ENCODE results near the gene SLC2A2. TPM values are rescaled to one million over a fixed set of nuclear protein-coding genes. Genes with fewer than 3 reads are reported as not detected.

SLC2A2 gene
- total RNA-seq, 1 donor from 2014 or later, result not detected

DNA sequence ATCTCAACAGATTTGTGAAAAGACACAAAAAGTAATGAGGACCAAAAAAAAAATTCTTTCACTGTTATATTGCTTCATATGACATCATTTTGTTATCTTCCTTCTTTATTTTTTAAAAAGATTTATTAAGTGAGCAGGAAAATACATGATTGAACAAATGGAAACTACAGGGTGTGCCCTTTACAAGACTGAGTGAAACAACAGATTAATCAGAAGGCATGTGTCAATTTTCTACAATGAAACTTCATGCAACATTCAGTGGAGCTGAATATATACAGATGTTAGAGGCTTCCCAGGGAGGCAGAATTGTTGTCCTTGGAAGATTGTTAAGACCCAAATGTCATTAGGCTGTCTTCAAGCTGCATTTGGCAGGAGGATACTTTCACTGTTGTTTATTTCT is 28.4 kb upstream of the SLC2A2 start:
- no peak overlapping the region for H3K4me3 ChIP-seq (ENCODE audit: low read depth, low read length)
- no peak for DNase-seq (ENCODE audit: low read depth)
- no peak for TF ChIP-seq CTCF (conservative IDR thresholded peaks at IDR 0.05; ENCODE audit: low read depth, low read length)

DNA sequence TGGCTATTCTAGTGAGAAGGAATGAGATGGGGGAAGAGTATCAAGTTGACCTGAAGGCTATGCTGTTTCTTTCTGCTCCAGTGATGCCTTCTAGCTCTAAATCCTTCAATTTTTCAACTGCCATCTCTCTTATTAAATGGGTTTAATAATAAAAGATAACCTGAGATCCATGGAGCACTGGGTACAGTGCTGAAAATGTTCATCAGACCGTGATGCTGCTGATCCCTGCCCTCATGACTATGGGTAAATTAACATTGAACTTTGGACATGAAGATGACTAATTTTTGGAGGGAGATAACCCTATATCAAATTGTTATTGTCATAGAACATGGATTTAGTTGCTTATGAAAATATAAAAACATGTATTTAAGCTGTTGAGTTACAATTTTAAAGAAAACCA is 27.7 kb upstream of the SLC2A2 start:
- H3K4me3 ChIP-seq (ENCODE audit: low read depth, low read length), result no peak overlapping the region
- no peak for DNase-seq (ENCODE audit: low read depth)
- TF ChIP-seq CTCF (conservative IDR thresholded peaks at IDR 0.05; ENCODE audit: low read depth, low read length), result no peak

DNA sequence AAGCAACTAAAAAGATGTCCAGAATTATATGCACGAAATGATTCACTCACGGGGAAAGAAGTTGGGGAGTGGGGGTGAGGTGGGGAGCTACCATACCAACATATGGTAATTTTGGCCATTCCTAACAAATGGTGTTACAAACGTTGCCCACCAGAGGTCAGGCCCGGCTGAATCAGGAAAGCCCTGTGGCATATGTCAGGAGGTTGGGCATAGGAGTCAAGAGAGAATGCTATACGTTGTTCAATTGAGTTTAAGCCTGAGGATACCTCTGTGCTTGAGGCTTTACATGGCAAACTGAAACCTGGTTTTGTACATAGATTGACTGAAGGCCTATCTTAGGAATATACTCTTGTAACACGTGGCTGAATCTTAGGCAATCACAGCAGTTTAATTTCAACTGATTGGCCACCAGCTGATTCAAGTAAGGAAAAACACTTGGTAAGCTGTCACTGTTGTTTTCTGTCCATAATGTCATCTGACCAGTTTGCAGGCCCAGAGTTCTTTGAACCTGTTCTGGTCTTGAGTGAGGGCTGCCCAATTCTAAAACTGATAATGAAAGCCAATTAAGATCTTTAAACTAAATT is 23.4 kb upstream of the SLC2A2 start:
- peak; percentile 77 for TF ChIP-seq CTCF (conservative IDR thresholded peaks at IDR 0.05; ENCODE audit: low read depth, low read length)
- no peak overlapping the region for H3K4me3 ChIP-seq (ENCODE audit: low read depth, low read length)
- DNase-seq (ENCODE audit: low read depth), result no peak

DNA sequence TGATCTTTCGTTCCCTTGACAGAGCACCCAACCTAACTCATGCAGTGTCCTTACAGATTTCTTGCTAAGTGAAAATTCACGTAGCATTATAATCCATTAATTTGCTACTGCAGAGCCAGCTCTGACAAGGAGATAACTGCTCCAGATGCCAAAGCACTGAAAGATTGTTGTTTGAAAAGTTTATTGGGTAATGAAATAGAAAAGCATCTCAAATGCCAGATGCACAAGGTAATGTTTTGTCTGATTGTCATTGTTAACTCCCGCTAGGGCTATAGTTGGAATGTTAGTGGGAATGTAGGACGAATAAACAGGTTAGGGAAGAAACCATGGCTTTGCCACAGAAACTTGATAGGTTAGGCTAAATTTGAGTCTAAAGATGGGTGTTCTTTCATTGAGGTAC is 20.2 kb upstream of the SLC2A2 start:
- TF ChIP-seq CTCF (conservative IDR thresholded peaks at IDR 0.05; ENCODE audit: low read depth, low read length), result no peak
- no peak overlapping the region for H3K4me3 ChIP-seq (ENCODE audit: low read depth, low read length)
- DNase-seq (ENCODE audit: low read depth), result no peak

- DNase-seq (ENCODE audit: low read depth), result peak; percentile 98
- TF ChIP-seq CTCF (conservative IDR thresholded peaks at IDR 0.05; ENCODE audit: low read depth, low read length), result no peak
- peak overlapping the region; percentile 6 for H3K4me3 ChIP-seq (ENCODE audit: low read depth, low read length)
These were observed 18.6 kb upstream of the SLC2A2 start for GRCh38 chr3:171044835-171045793.

GRCh38 chr3:171044384-171044783 is 17.9 kb upstream of the SLC2A2 start:
- no peak for DNase-seq (ENCODE audit: low read depth)
- no peak for TF ChIP-seq CTCF (conservative IDR thresholded peaks at IDR 0.05; ENCODE audit: low read depth, low read length)
- H3K4me3 ChIP-seq (ENCODE audit: low read depth, low read length), result no peak overlapping the region
